OCI-M2 (cell line): ENCODE measurements around the gene EXOC4.
"Not testable (repeated sequence)": the region's sequence is repeated elsewhere in the genome, so short reads cannot be mapped to it uniquely, and the experiment has no call there.

Experiments used
- DNase-seq: peaks from one replicate; lab custom pipeline; 2025; ENCODE audit not compliant: unreplicated experiment; lab: John Stamatoyannopoulos, UW

EXOC4 gene

GRCh38 chr7:133779538-133779937 is 526.7 kb downstream of the EXOC4 start:
- not testable (repeated sequence) for DNase-seq

GRCh38 chr7:133780912-133781311 is 528.0 kb downstream of the EXOC4 start:
- DNase-seq = no peak

GRCh38 chr7:133781486-133782090 is 528.7 kb downstream of the EXOC4 start:
- no peak for DNase-seq

GRCh38 chr7:133782470-133782869 is 529.6 kb downstream of the EXOC4 start:
- no peak for DNase-seq

- DNase-seq = no peak
Measured at GRCh38 chr7:133783276-133783675, 530.4 kb downstream of the EXOC4 start.

GRCh38 chr7:133784486-133785001 is 531.7 kb downstream of the EXOC4 start:
- no peak for DNase-seq

- DNase-seq = no peak
Measured at GRCh38 chr7:133786401-133786937, 533.6 kb downstream of the EXOC4 start.

GRCh38 chr7:133789974-133790373 is 537.1 kb downstream of the EXOC4 start:
- no peak for DNase-seq

- no peak for DNase-seq
Measured at GRCh38 chr7:133790911-133791310, 538.0 kb downstream of the EXOC4 start.

GRCh38 chr7:133794479-133794878 is 541.6 kb downstream of the EXOC4 start:
- no peak for DNase-seq

- DNase-seq = no peak
Measured at GRCh38 chr7:133795068-133795665, 542.3 kb downstream of the EXOC4 start.

- no peak for DNase-seq
Measured at GRCh38 chr7:133796782-133797745, 544.2 kb downstream of the EXOC4 start.

- no peak for DNase-seq
Measured at GRCh38 chr7:133797818-133798520, 545.1 kb downstream of the EXOC4 start.

GRCh38 chr7:133801341-133801740 is 548.5 kb downstream of the EXOC4 start:
- DNase-seq = no peak

GRCh38 chr7:133804127-133804526 is 551.2 kb downstream of the EXOC4 start:
- no peak for DNase-seq

GRCh38 chr7:133805426-133805825 is 552.5 kb downstream of the EXOC4 start:
- DNase-seq = no peak

- no peak for DNase-seq
Measured at GRCh38 chr7:133807624-133808492, 555.0 kb downstream of the EXOC4 start.

- DNase-seq = no peak
Measured at GRCh38 chr7:133808493-133808866, 555.6 kb downstream of the EXOC4 start.

GRCh38 chr7:133812877-133813276 is 560.0 kb downstream of the EXOC4 start:
- DNase-seq = no peak
